HG03025 (cell line): ENCODE measurements around the gene ATXN7.
A peak's percentile ranks its signal among the peaks of the same experiment; 100 is the strongest.

Experiments used
- ATAC-seq: cut with Tn5 transposase; IDR thresholded peaks from one replicate; pipeline ENCODE4 v1.9.1; 2021; ENCODE audit warnings: mild to moderate bottlenecking, moderate library complexity; ENCODE audit not compliant: unreplicated experiment, low FRiP score

ATXN7 gene, protein sequence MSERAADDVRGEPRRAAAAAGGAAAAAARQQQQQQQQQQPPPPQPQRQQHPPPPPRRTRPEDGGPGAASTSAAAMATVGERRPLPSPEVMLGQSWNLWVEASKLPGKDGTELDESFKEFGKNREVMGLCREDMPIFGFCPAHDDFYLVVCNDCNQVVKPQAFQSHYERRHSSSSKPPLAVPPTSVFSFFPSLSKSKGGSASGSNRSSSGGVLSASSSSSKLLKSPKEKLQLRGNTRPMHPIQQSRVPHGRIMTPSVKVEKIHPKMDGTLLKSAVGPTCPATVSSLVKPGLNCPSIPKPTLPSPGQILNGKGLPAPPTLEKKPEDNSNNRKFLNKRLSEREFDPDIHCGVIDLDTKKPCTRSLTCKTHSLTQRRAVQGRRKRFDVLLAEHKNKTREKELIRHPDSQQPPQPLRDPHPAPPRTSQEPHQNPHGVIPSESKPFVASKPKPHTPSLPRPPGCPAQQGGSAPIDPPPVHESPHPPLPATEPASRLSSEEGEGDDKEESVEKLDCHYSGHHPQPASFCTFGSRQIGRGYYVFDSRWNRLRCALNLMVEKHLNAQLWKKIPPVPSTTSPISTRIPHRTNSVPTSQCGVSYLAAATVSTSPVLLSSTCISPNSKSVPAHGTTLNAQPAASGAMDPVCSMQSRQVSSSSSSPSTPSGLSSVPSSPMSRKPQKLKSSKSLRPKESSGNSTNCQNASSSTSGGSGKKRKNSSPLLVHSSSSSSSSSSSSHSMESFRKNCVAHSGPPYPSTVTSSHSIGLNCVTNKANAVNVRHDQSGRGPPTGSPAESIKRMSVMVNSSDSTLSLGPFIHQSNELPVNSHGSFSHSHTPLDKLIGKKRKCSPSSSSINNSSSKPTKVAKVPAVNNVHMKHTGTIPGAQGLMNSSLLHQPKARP

DNA sequence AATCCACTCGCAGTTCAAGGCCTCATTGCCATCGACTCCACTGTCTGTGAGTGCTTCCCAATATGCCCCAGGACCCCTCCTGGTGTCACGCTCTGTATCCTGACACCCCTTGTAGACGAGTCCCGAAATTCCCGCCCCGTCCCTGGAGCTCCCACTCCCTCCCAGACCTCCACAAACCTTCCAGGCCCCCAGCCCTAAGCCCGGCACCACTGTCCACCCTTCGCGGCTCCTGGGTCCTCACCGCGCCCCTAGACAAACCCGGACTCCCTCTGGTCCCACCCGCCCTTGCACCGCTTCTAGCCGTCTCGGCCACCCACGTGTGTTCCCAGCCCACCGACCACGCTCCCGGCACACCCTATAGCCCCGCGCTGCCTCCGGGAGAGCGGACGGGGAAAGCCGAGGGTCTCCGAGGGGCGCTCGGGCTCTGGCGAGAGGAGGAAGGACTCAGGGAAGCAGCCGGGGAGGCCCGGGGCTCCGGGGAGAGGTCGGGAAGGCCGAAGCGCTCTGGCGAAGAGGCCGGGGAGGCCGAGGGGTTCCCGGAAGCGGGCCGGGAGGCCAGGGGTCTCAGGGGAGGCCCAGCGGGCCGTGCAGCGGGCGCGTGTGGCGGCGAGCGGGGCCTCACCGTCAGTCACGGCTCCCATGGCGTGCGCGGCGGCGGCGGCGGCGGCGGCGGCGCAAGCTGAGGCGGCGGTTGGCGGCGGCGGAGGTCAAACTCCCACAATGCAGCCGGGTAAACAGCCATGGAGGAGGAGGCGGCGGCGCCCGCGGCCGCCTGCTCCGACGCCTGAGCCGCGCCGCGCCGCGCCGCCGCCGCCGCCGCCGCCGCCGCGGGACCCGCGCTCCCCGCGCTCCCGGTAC, at the start of gene ATXN7, which contains the start of gene THOC7:
ATXN7 (plus strand) TSS at position 718 of the 858 bp plus-strand sequence. CDS start 48,732 bp downstream, outside the sequence.
THOC7 (minus strand) TSS at position 656 of the 858 bp plus-strand sequence; CDS start at position 641, 15 bp downstream.
- peak; percentile 73 for ATAC-seq

DNA sequence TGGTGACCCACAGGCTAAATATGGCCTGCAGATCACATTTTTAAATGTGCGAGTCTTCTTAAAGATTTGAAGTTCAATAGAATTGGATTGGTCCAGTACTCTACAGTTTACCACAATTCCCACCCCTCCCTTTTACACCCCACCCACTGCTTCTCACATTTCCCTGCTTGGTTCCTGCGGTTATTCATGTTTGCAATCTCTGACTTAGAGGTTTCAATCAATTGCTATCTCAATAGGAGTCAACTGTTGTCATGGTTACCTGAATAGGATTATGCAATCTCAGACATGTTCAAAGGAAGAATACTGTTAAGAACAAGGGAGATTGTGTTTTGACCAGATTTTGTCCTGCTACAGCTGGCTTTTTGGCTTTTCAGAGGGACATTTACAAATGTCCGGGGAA, 49.4 kb upstream of the ATXN7 start:
- no peak for ATAC-seq

DNA sequence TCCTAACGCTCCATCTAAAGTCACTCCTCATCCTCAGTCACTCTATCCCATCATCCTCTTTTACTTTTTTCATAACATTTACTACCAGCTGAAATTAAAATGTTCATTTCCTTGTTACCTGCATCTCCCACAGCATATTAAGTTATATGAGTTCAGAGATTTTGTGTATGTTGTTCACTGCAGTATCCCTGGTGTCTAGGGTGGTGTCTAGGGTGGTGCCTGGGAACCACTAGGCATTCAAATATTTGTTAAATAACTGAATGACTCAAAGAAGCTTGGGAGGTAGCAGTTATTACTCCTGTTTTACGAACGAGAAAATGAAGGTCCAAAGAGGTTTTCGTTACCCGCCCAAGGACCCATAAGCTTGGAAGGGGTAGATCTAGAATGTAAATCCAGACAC, 46.4 kb upstream of the ATXN7 start:
- ATAC-seq = no peak

DNA sequence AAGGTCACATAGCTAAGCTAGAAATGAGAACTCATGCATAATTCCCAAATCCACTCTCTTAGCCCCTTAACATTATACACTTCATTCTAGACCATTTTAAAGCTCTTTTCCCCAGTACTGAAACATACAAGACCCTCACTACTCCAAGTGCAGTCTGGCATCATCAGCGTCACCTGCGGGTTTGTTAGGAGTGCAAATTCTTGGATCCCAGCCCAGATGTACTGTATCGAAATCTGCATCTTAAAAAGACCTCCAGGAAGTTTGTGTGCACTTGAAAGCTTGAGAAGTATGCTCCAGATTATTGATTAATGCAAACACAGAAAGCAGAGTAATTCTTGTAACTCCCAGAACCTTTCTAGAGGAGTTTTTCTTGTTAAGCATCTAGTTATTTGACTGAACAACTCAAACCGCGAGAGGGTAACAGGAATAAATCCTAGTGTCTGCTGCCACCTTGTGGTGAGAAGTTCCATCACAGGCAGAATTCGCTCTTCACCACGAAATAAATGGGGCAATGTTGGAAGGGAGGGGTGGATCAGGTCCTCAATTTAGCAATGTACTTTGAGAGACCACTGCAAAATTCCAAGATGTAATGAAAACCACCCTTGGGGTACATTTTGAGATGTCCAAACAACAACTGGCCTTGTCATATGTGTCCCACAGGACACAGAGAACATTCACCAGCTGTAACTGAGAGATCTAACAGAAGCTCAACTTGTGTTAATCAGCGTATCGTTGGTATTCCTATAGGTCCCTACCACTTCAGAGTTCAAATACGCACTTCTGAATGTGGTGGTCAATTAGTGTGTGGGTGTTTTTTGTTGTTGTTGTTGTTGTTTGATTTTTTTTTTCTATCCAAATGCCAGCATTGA, 45.2 kb upstream of the ATXN7 start:
- peak; percentile 86 for ATAC-seq

DNA sequence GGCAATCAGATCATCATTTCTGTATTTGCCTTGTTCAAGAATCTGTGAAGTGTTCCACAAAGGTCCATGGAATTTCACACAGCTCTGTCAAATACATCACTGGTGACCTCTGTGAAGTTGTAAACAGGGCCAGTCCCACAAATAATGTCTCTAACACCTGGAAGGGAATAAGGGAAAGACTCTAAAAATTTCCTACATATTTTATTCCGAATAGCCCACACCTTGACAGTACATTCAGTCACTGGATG, 44.6 kb upstream of the ATXN7 start, which contains the start of gene C3orf49:
C3orf49 (plus strand) TSS at position 149 of the 248 bp plus-strand sequence. CDS start 173 bp downstream, outside the sequence.
- no peak for ATAC-seq

DNA sequence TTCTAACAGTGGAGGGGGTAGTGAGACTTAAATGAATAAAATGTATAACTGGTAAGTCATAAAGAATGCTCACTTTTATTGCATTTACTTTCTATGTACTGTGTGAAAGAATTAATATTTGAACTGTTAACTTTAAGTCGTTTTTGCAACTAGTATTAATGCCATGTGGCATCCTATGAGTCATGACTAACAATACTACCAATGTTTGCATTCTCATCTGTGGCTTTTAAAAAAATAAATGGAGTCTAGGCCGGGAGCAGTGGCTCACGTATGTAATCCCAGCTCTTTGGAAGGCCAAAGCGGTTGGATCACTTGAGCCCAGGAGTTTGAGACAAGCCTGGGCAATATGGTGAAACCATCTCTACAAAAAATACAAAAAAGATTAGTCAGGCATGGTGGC, 39.4 kb upstream of the ATXN7 start:
- ATAC-seq = no peak

DNA sequence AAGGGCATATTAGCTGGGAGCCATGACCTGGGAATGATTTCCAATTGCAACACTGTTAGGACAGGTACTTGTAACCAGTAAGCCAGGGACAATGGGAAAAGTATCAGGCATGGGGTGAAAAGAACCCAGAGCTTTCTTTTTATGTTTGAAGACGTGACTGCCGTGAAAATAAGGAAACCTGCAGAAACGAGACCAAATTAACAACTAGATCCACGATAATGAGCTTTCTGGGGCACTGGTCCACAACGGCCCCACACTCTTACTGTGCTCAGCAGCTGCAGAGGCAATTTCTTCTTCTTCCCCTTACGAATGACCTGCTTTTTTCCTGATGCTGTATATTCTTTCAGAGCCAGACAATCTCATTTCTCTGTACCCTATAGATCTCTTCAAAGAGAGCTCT, 33.1 kb upstream of the ATXN7 start:
- no peak for ATAC-seq

DNA sequence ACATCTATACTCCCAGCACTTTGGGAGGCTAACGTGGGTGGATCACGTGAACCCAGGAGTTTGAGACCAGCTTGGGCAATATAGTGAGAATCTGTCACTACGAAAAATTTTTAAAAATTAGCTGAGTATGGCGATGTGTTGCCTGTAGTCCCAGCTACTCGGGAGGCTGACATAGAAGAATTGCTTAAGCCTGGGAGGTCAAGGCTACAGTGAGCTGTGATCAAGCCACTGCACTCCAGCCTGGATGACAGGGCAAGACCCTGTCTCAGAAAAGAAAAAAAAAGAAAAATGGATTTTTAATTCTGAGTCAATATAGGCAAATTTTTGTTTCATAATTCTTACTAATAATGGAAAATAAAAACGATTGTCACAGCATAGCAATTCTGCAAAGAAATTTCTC, 31.3 kb upstream of the ATXN7 start:
- ATAC-seq = no peak

DNA sequence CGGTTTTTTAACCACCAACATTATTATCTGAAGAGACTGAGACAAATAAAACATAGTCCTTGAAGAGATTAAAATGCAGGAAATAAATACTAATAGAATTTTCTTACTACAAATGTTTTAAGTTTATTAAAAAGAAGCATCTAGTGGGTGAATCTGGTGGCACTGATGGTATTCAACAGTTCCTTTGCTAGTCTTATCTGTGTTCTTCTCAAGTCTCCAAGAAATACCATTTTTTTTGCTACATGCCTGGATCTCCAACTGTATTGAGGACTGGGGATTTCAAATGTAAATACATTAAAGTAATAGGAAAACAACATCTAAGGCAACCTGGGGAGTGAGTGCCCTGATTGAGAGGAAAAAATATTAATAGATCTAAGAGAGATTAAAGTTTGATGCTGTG, 22.0 kb upstream of the ATXN7 start:
- ATAC-seq = no peak

DNA sequence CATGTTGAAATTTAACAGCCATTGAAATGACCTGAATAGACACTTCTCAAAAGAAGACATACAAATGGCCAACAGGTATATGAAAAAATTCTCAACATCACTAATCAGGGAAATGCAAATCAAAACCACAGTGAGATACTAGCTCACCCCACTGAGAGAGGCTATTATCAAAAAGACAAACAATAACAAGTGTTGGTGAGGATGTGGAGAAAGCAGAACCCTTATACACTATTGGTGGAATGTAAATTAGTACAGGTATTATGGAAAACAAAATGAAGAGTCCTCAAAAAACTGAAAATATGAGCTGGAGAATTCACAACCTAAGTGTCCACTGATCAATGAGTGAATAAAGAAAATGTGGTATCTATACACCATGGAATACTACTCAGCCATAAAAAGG, 21.5 kb upstream of the ATXN7 start:
- ATAC-seq = no peak

DNA sequence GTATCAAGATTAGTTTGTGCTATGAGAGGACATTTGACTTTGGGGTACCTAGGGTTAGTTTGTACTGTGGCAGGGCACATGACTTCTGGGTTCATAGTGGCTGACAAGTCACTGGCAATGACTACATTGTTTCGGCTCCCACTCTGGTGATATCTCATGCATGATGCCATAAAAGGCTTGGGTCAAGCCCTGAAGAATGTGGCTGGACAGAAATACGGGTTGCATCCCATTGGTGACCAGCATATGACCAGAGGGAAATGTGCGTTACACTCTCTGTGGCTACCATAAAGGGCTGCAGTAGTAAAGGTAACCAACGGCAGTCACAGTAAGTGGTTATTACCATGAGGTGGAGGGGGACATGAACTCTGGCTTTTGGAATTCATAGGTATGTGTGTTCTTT, 18.5 kb upstream of the ATXN7 start:
- no peak for ATAC-seq

DNA sequence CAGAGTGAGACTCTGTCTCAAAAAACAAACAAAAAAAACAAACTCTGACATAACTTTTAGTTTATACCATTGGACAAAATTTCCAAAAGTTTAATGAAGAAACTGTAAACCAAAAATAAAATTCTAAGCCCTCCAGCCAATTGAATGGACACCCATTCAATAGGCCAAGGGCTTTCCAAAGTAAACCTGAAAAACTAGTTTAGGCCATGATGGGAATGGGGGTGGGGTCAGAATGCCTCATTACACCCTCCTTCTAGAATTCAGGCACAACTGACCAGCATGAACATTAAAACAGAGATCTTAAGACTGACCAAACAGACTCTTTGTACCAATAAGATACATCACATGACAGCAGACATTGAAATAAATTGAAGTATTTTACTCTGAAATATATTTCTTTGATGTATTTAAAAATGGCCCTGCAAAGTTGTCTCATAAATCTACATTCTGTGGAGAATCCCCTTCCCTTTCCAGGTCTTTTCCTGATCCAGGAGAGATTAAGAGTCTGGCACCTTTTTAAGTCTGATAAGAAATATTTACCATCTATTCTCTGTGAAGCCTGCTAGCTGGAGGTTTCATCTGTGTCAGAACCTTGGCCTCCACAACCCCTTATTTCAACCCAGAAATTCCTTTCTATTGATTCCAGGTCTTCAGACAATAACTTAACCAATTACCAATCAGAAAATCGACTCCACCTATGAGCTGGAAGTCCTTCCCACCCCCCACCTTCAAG, 15.8 kb upstream of the ATXN7 start:
- ATAC-seq = no peak

DNA sequence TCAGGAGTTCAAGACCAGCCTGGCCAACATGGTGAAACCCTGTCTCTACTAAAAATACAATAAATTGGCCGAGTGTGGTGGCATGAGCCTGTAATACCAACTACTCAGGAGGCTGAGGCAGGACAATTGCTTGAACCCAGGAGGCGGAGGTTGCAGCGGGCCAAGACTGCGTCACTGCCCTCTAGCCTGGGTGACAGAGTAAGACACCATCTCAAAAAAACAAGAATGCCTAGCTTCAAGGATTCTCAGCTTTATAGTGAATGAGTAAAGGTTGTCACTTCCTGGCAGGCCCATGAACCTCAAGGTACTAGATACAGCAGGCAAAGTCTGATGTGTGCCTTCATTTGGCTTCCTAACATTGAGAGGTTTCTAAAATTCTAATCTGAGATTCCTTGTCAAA, 14.5 kb upstream of the ATXN7 start:
- ATAC-seq = no peak

DNA sequence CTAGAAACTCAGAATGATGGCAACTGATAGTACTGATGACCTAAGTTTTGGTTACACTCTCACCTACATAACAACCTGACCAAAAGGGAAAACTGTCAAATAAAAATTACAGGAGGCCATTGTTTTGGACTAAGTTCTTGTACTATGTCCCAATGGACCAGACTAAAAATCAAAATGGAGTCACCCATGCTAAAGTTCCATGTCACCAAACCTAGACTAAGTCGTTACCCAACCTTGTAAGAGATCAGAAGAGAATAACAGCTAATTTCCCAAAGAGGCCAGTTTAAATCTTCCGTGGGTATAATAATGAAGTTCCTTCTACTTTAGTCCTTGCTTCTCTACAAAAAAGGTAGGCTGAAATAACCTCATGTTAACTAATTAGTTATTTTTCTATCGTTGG, 12.4 kb upstream of the ATXN7 start:
- ATAC-seq = no peak

DNA sequence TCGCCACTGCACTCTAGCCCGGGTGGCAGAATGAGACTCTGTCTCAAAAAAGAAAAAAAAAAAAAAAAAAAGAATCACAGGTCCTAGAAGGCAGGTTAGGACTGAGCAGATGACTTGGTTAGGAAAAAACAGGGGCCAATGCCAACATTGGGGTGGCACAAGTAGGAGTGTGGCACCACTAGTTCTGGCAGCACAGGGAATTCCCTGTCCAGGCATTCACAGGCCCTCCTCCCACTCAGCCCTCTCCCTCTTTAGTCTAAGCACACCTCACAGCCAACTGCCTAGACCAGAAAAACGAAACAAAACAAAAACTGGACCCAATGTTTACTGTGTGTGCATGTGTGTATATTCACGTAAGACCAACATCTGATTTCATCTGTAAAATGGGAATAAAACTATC, 10.6 kb upstream of the ATXN7 start:
- ATAC-seq = no peak

DNA sequence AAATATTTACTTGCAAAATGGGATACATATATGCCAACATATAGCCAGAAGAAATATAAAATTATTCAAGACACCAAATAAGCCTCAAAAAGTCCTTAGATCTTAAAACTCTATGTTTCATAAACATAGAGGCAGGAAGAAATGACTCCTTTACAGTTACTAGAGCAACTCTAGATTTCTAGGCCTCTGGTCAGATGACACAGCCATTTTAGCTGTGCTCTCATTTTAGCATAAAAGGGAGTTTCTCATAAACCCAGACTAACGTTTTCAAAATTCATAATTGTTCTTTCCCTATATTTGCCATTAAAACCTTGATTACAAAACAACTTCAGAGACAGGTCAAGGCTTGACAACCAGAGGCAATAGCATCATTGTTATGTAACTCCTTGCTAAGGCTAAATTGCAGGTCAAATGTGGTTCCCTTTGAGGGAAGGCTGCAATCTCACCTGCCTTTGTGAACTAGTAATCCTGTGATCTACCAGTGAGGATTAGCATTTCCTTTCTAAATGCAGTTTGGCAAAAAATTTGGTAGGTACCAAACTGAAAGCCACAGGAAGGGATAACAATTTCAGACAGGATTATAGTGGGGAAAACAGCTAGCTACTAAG, 8.2 kb upstream of the ATXN7 start:
- no peak for ATAC-seq

DNA sequence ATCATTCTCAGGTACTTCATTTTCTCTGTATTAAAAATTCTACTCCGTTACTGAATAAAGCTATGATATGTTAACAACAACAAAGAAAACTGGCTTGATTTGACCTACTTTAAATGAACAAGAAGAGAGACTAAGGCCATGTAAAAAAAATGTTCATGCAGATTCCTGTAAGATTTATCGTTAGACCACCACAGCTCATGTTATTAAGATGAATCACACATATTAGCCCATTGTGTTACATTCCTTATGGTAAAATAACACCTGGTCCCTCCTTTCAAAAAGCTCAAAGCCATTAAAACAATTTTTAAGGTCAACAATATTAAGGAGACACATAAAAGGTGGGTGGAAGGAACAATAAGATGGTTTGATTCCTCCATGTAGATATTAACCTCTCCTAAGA, 6.4 kb upstream of the ATXN7 start:
- no peak for ATAC-seq

DNA sequence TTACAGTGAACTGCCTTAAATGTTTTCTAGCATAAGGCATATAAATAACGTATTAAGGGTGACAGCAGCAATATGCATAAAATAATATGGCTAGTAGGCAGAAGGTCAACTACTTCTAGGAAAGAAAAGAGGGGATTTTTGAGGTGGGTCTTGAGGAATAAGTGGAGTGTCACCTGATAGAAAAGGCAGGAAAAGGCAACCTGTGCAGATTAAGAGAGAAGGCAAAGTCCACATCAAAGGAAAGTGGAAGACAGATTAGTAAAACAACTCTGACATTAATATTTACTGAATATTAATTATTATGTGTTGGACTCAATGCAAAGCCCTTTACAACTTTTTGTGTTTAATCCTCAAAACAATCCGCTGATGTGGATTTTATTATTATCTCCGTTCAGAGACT, 2.9 kb upstream of the ATXN7 start:
- ATAC-seq = no peak

DNA sequence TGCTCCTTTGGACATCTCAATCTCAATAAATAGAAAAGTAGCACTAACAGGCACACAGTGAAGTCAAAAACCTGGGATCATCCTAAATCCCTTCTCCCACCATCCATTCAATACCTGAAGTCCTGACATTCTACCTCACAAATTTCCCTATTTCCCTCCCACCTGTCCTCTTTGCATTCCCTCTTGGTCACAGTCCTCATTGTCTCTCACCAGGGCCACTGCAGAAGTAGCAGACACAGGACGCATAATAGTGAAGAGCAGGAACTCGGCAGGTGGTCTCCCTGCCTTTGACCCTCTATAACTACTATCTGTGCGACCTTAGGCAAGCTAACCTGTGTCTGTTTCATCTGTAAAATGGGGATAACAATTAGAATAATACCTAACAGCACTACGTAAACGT, 2.4 kb upstream of the ATXN7 start:
- ATAC-seq = no peak
